ENCODE measurements around the gene UIMC1. TPM values are rescaled to one million over a fixed set of nuclear protein-coding genes. Genes with fewer than 3 reads are reported as not detected.

The UIMC1 gene
- total RNA-seq, 4 donors from 2014 or later, result 22.3 to 38.6 (median 27.7) TPM

GRCh38 chr5:176857216-176857893 lies 149.2 kb downstream of the UIMC1 start:
- DNase-seq (ENCODE audit: low spot score) (no peak), ATAC-seq (ENCODE audit: low FRiP score) (no peak)
- TF ChIP-seq, protein P1, sequence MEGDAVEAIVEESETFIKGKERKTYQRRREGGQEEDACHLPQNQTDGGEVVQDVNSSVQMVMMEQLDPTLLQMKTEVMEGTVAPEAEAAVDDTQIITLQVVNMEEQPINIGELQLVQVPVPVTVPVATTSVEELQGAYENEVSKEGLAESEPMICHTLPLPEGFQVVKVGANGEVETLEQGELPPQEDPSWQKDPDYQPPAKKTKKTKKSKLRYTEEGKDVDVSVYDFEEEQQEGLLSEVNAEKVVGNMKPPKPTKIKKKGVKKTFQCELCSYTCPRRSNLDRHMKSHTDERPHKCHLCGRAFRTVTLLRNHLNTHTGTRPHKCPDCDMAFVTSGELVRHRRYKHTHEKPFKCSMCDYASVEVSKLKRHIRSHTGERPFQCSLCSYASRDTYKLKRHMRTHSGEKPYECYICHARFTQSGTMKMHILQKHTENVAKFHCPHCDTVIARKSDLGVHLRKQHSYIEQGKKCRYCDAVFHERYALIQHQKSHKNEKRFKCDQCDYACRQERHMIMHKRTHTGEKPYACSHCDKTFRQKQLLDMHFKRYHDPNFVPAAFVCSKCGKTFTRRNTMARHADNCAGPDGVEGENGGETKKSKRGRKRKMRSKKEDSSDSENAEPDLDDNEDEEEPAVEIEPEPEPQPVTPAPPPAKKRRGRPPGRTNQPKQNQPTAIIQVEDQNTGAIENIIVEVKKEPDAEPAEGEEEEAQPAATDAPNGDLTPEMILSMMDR (IDR thresholded peaks at IDR 0.05), result no peak

- ATAC-seq (ENCODE audit: low FRiP score), result no peak
- DNase-seq (ENCODE audit: low spot score), result no peak
- TF ChIP-seq, protein P1 (IDR thresholded peaks at IDR 0.05), result no peak
Measured at GRCh38 chr5:176856746-176857145, 149.8 kb downstream of the UIMC1 start.

DNA sequence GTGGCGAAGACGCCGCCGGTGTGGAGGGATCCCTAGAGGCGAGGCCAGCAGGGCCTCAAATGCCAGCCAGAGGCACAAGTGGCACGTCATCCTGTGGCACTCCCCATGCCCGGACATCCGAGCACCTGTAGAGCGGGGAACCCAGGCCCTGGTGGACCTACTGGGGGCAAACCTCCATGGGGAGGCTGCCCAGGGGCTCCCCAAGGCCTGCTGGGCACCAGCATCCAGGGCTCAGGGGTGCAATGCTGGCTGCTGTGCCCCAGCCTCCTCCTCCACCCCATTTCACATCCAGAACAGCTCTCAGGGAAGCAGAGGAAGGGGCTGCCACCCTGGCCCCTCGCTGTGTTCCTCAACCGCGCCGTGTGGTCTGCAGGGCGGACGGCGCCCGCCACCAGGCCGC lies 151.0 kb downstream of the UIMC1 start:
- ATAC-seq (ENCODE audit: low FRiP score), result no peak
- TF ChIP-seq, protein P1 (IDR thresholded peaks at IDR 0.05), result no peak
- DNase-seq (ENCODE audit: low spot score), result no peak

Other genes starting within 250 kb of the UIMC1 start
- gene UNC5A, start 196.2 kb downstream of the UIMC1 start, total RNA-seq, result under 1 TPM in 3 of 4 donors, not detected in 1; 0.12 to 0.75 (median 0.28) TPM
- 10 to 100 TPM; 12.2 to 61.6 (median 26.7) TPM for gene HK3, start 107.4 kb downstream of the UIMC1 start, total RNA-seq
- 10 to 100 TPM in 3 of 4 donors, 1 to 10 TPM in 1; 8.3 to 17.7 (median 13.3) TPM for gene ZNF346, start 15.9 kb upstream of the UIMC1 start, total RNA-seq
- gene FGFR4, start 80.1 kb upstream of the UIMC1 start, total RNA-seq, result 1 to 10 TPM in 3 of 4 donors, not detected in 1; 1.4 to 3.9 (median 2.7) TPM
- 10 to 100 TPM; 32.3 to 52.6 (median 36.1) TPM for gene NSD1, start 127.0 kb upstream of the UIMC1 start, total RNA-seq